ENCODE data around the gene SIAE. TPM values are rescaled to one million over a fixed set of nuclear protein-coding genes. Genes with fewer than 3 reads are reported as not detected.

Gene SIAE
- total RNA-seq: 83.1 TPM
- long read RNA-seq, full-length matches to known transcripts: 27 of 33 reads
- long read RNA-seq, partial matches to known transcripts: 4 of 33 reads
- long read RNA-seq, other reads (novel, unspliced or antisense): 2 of 33 reads

- ATAC-seq (peak; percentile 100), DNase-seq (ENCODE audit: missing footprints) (peak; percentile 96)
- intact Hi-C loops (cut with DNase I): loop anchor here (1.0 kb wide), 1 partner anchor 89 kb away; the partner anchor contains the start of gene ESAM
These were observed at the start of gene SIAE, which contains the start of gene SPA17 for GRCh38 chr11:124673333-124674167. TSS of gene SIAE (minus strand) at chr11:124673739. CDS start at chr11:124673708, 31 bp downstream. TSS of gene SPA17 (plus strand) at chr11:124673904. CDS start at chr11:124675265, 1,361 bp downstream.

GRCh38 chr11:124722176-124722575 is 48.6 kb upstream of the SIAE start:
- DNase-seq (ENCODE audit: missing footprints) (no peak), ATAC-seq (no peak)
- intact Hi-C loops (cut with DNase I): no loop called here

DNA sequence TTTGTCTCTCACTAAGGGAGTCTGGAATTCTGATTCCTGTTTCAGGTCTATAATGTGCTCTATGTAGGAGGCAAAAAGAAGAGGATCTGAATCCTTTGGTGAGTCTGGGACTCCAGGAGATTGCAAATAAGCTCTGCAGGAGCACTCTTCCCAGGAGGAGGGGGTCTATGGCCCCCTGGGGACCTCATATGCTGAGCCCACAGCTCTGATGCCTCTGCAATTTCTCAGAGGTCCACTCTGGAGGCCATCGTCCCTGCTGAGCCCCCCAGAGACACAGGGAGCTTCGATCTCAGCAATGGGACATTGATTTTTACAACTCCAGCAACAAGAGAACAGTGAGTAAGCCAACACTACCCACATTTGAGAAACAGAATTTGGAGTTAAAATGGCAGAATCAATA is 46.0 kb upstream of the SIAE start:
- DNase-seq (ENCODE audit: missing footprints) (no peak), ATAC-seq (no peak)
- intact Hi-C loops (cut with DNase I): loop anchor here (5.0 kb wide), 1 partner anchor 42 kb away; no protein-coding TSS in a partner anchor

- ATAC-seq: no peak
- no peak for DNase-seq (ENCODE audit: missing footprints)
- intact Hi-C loops (cut with DNase I): loop anchor here (5.0 kb wide), 1 partner anchor 42 kb away; no protein-coding TSS in a partner anchor
These were observed 45.3 kb upstream of the SIAE start for GRCh38 chr11:124718801-124719200.

GRCh38 chr11:124717786-124718651 is 44.5 kb upstream of the SIAE start:
- ATAC-seq (peak; percentile 57), DNase-seq (ENCODE audit: missing footprints) (no peak)
- intact Hi-C loops (cut with DNase I): loop anchor here (5.0 kb wide), 1 partner anchor 41 kb away; no protein-coding TSS in a partner anchor

GRCh38 chr11:124717421-124717785 is 43.9 kb upstream of the SIAE start:
- DNase-seq (ENCODE audit: missing footprints) (no peak), ATAC-seq (peak; percentile 37)
- intact Hi-C loops (cut with DNase I): loop anchor here (5.0 kb wide), 1 partner anchor 40 kb away; no protein-coding TSS in a partner anchor

GRCh38 chr11:124716591-124716990 is 43.1 kb upstream of the SIAE start:
- intact Hi-C loops (cut with DNase I): loop anchor here (5.0 kb wide), 1 partner anchor 39 kb away; no protein-coding TSS in a partner anchor
- DNase-seq (ENCODE audit: missing footprints) (no peak), ATAC-seq (no peak)

- DNase-seq (ENCODE audit: missing footprints): no peak
- ATAC-seq: no peak
- intact Hi-C loops (cut with DNase I): no loop called here
These were observed 38.9 kb upstream of the SIAE start for GRCh38 chr11:124712392-124712791.

- DNase-seq (ENCODE audit: missing footprints): no peak
- no peak for ATAC-seq
- intact Hi-C loops (cut with DNase I): no loop called here
These were observed 34.3 kb upstream of the SIAE start for GRCh38 chr11:124707829-124708228.

DNA sequence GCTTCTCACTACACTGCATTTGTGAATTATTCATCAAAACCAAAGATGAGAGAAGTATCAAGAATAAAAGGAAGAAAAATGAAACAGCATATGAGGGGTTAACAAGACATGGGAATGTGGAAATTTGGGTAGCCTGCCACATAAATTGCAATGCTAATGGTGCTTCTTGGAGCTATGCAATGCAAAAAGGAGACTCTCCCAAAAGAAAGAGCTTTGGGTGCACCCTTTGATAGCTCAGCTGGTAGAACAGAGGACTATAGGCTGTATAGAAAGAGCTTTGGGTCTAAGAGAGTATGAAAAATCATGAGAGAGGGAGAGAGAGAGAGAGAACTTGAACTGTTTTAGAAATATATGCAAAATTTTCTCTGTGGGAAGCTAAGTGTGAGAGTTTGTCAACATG is 26.5 kb upstream of the SIAE start:
- ATAC-seq (no peak), DNase-seq (ENCODE audit: missing footprints) (no peak)
- intact Hi-C loops (cut with DNase I): no loop called here

DNA sequence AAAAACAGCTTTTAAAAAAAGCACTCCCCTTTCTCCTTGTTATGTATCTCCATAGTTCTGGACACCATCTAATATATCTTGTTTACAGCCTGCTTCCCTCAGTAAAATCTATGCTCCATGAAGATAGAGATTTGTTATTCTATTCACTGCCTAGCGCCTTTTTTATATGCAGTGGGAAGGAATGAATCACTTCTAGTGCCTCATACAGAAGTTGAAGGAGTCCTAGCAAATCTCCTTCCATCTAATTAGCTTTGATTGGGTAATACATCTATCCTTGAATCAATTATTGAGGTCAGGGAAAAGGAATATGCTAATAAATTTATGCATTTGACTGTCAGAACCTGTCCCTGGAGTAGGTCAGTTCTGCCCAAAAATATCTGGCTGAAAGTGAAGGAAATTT is 26.0 kb upstream of the SIAE start:
- intact Hi-C loops (cut with DNase I): no loop called here

DNA sequence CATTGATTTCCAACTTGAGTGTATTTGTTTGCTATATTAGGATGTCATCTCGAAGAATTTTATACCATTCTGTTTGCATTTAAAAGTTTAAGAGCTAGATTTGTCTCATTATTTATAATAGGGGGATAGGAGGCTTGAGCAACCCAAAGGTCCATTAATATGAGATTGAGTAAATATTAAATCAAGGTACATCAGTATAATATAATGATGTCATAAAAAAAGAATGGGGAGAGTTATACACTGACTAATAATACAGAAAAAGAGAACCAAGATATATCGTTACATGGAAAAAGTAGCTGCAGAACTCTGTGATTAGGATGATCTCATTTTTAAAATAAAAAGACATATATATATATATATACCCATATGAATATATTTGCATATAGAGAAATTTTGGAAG is 19.6 kb upstream of the SIAE start:
- no peak for DNase-seq (ENCODE audit: missing footprints)
- intact Hi-C loops (cut with DNase I): no loop called here
- no peak for ATAC-seq

More for the DNA sequence above, 26.0 kb upstream of the SIAE start:
- ATAC-seq (no peak), DNase-seq (ENCODE audit: missing footprints) (no peak)

DNA sequence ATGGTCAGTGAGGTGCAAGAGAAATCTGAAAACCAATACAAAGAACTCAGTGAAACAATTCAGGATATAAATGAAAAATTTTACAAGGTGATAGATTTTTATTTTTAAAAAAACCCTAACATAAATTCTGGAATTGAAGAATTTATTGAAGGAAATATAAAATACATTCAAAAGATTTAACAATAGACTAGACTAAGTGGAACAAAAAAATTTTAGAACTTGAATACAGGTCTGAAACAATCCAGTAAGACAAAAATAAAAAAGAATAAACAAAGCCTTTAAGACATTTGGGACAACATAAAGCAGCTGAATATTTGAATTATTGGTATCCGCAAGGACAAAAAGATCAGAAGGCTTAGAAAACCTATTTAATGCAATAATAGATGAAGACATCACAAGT is 8.9 kb upstream of the SIAE start:
- no peak for ATAC-seq
- intact Hi-C loops (cut with DNase I): no loop called here
- no peak for DNase-seq (ENCODE audit: missing footprints)

DNA sequence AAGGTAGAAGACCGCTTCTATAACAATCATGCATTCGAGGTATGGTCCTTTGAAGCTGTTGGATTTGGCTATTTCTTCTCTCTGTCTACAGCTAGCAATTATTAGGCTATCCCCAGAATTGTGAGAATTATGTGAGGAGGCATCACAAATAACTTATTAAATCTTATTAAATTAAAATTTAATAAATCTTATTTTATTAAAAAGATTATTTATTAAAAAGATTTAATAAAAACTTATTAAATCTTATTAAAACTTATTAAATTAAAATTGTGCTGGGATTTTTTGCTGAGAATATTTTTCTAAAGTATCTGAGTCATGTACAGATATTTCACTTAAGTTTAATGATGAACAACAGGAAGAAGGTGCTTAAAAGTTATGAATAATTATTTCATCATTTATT is 7.9 kb upstream of the SIAE start:
- intact Hi-C loops (cut with DNase I): no loop called here
- DNase-seq (ENCODE audit: missing footprints) (no peak), ATAC-seq (no peak)

DNA sequence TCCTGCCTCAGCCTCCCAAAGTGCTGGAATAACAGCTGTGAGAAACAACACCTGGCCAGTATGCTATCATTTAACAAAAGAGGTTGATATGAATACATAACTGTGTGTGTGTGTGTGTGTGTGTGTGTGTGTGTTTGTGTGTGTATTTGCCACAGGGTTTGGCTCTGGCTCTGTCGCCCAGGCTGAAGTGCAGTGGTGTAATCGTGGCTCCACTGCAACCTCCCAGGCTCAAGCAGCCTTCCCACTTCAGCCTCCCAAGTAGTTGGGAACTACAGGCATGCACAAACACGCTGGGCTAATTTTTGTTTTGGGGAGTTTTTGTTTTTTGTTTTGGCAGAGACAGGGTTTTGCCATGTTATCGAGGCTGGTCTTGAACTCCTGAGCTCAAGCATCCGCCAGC is 4.9 kb upstream of the SIAE start:
- no peak for DNase-seq (ENCODE audit: missing footprints)
- intact Hi-C loops (cut with DNase I): loop anchor here (5.0 kb wide), 1 partner anchor 39 kb away; no protein-coding TSS in a partner anchor
- no peak for ATAC-seq

GRCh38 chr11:124676386-124676785 is 2.8 kb upstream of the SIAE start:
- intact Hi-C loops (cut with DNase I): loop anchor here (5.0 kb wide), 1 partner anchor 41 kb away; no protein-coding TSS in a partner anchor
- DNase-seq (ENCODE audit: missing footprints) (no peak), ATAC-seq (no peak)

DNA sequence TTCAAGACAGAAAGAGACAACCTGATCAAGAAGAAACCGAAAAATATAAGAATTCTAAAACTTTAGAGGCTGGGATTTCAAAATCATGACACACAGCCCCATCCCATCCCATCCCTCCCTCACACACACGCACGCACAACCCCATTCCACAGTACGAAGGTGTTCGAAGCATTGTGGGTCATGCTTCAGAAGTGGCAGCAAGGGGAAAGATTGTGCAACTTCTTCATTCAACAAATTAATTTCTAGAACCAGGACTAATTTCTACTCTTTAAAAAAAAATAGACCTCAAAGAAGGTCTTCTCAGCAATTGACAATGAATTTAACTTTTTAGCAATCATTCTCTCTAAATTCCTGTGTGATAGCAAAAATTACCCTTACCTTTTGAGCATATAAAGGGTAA is 1.0 kb upstream of the SIAE start:
- intact Hi-C loops (cut with DNase I): loop anchor here (1.0 kb wide), 1 partner anchor 88 kb away; the partner anchor contains the start of gene ESAM
- DNase-seq (ENCODE audit: missing footprints) (no peak), ATAC-seq (no peak)

- intact Hi-C loops (cut with DNase I): loop anchor here (1.0 kb wide), 1 partner anchor 88 kb away; the partner anchor contains the start of gene ESAM
- DNase-seq (ENCODE audit: missing footprints): no peak
- no peak for ATAC-seq
These were observed 604 bp upstream of the SIAE start for GRCh38 chr11:124674168-124674517.

Measured in Right ventricle myocardium inferior (tissue), 1 donor.